GM12891 (cell line): Measurements from ENCODE around the gene LSM7.

Experiments used
- POLR2A ChIP-seq: IDR thresholded peaks from 2 replicates; pipeline ENCODE4 v1.6.1; 2011; ENCODE audit warnings: low read depth, low read length, control low read depth
- TAF1 ChIP-seq: IDR thresholded peaks from 2 replicates; pipeline ENCODE4 v1.6.1; 2011; ENCODE audit warnings: low read depth, low read length, control low read depth

GRCh38 chr19:2357279-2358206 lies 29.2 kb upstream of the LSM7 start:
- TF ChIP-seq TAF1: no peak
- TF ChIP-seq POLR2A: no peak
